RWPE2 (cell line): Measurements from ENCODE around the gene GPR17.
A peak's percentile ranks its signal among the peaks of the same experiment; 100 is the strongest.

Source experiments
- ATAC-seq: fragments of 200-7000 bp; cut with Tn5 transposase; 3 replicates; pipeline ENCODE4 v1.9.1; 2021; ENCODE audit warnings: low read depth
- DNase-seq: peaks from one replicate; pipeline ENCODE4 v3.0.0-alpha.2; 2020; ENCODE audit warnings: low spot score
- H3K27ac ChIP-seq: fragments of 450-650 bp; 2 replicates; pipeline ENCODE4 v1.5.1; 2017; ENCODE audit warnings: mild to moderate bottlenecking; ENCODE audit not compliant: poor library complexity, severe bottlenecking
- H3K27me3 ChIP-seq: fragments of 250-450 bp; sonication (Bioruptor Pico); 2 replicates; pipeline ENCODE4 v1.5.1; 2021; ENCODE audit warnings: mild to moderate bottlenecking, moderate library complexity; ENCODE audit not compliant: insufficient read depth, poor library complexity, severe bottlenecking
- H3K36me3 ChIP-seq: fragments of 250-450 bp; sonication (Bioruptor Pico); 2 replicates; pipeline ENCODE4 v1.5.1; 2020; ENCODE audit warnings: low read depth, mild to moderate bottlenecking, moderate library complexity
- H3K4me1 ChIP-seq: fragments of 250-450 bp; sonication (Bioruptor Pico); 2 replicates; pipeline ENCODE4 v1.5.1; 2021; ENCODE audit warnings: mild to moderate bottlenecking, moderate library complexity; ENCODE audit not compliant: insufficient read depth, poor library complexity, severe bottlenecking
- H3K4me3 ChIP-seq: fragments of 250-450 bp; sonication (Bioruptor Pico); 2 replicates; pipeline ENCODE4 v1.5.1; 2021; ENCODE audit warnings: mild to moderate bottlenecking, moderate library complexity; ENCODE audit not compliant: severe bottlenecking
- H3K9me3 ChIP-seq: fragments of 250-450 bp; sonication (Bioruptor Pico); 2 replicates; pipeline ENCODE4 v1.5.1; 2021; ENCODE audit warnings: mild to moderate bottlenecking, moderate library complexity; ENCODE audit not compliant: severe bottlenecking
- TF ChIP-seq, protein P1 (sequence below): fragments of 450-650 bp; IDR thresholded peaks from one replicate; pipeline ENCODE4 v1.5.1; 2017; ENCODE audit warnings: mild to moderate bottlenecking, moderate library complexity; ENCODE audit not compliant: poor library complexity, severe bottlenecking

Gene GPR17

DNA sequence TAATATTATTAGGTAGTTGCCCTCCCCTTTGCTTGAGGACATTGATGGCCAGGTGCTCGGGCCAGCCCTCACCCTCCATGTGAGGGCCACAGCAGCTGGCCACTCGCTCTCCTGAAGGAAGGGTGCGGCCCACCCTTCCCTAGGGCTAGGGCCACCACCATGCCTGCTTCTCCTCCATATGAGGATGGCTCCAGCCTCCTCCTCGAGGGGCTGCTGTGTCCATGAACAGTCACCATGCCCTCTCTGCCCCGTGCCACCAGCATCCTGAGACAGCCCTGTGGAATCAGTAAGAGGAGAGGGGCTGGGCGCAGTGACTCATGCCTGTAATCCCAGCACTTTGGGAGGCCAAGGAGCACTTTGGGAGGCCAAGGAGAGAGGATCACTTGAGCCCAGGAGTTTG, 2.4 kb downstream of the GPR17 start:
- Histone ChIP-seq H3K9me3 (no peaks in the 10 kb centered on the region), H3K4me1 (peaks cover 11% of the 10 kb centered on the region), H3K36me3 (no peaks in the 10 kb centered on the region), H3K27me3 (no peaks in the 10 kb centered on the region), H3K27ac (no peak overlapping the region), H3K4me3 (no peak overlapping the region)
- TF ChIP-seq, protein P1, sequence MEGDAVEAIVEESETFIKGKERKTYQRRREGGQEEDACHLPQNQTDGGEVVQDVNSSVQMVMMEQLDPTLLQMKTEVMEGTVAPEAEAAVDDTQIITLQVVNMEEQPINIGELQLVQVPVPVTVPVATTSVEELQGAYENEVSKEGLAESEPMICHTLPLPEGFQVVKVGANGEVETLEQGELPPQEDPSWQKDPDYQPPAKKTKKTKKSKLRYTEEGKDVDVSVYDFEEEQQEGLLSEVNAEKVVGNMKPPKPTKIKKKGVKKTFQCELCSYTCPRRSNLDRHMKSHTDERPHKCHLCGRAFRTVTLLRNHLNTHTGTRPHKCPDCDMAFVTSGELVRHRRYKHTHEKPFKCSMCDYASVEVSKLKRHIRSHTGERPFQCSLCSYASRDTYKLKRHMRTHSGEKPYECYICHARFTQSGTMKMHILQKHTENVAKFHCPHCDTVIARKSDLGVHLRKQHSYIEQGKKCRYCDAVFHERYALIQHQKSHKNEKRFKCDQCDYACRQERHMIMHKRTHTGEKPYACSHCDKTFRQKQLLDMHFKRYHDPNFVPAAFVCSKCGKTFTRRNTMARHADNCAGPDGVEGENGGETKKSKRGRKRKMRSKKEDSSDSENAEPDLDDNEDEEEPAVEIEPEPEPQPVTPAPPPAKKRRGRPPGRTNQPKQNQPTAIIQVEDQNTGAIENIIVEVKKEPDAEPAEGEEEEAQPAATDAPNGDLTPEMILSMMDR = no peak
- no peak for DNase-seq
- no peak for ATAC-seq

DNA sequence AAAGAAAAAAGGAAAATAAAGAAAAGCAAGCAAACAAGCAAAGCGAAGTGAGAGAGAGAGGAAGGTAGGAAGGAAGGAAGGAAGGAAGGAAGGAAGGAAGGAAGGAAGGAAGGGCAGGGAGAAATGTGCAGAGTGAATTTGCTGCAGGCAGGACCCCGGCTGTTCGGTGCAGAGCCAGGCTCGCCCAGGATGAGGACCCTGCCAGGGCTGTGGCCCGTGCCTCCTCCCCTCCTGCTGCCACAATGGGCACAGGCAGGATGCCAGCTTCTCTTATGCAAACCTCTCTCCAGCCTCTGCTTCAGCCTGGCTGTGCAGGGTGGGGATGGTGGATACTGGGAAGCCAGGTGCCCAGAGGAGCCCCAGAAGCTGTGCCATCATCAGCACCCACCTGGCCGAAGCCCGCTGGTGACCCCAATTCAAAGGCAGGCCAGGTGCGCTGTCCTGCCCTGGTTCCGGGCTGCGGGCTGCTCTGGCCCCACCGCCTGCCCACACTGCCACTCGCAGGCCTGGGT, 3.2 kb downstream of the GPR17 start:
- peak; percentile 9; the same call in 2 of the 3 replicates for ATAC-seq
- no peaks in the 10 kb centered on the region for H3K36me3 ChIP-seq
- DNase-seq = no peak
- H3K9me3 ChIP-seq = no peaks in the 10 kb centered on the region
- H3K4me1 ChIP-seq = peaks cover 11% of the 10 kb centered on the region
- TF ChIP-seq, protein P1 = no peak
- H3K4me3 ChIP-seq = no peak overlapping the region
- no peaks in the 10 kb centered on the region for H3K27me3 ChIP-seq
- no peak overlapping the region for H3K27ac ChIP-seq

DNA sequence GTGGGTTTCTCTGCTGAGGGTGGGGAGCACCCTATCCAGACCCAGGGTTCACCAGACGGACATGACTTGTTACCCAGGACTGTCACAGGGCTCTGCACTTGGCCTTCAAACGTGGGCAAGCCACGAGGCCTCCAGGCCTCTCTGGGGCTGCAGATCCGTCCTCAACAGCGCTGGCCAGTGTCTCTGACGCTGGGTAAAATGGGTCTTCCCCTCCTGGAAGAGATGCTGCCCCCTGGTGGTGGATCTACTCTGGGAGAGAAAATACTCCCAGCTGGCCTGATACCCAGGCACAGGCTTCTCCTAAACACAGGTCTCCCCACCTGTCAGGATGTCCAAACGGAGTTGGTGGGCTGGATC, 3.7 kb downstream of the GPR17 start:
- no peaks in the 10 kb centered on the region for H3K27me3 ChIP-seq
- TF ChIP-seq, protein P1 = peak; percentile 83
- DNase-seq (no peak), ATAC-seq (peak; percentile 72)
- H3K4me3 ChIP-seq = no peak overlapping the region
- H3K27ac ChIP-seq = no peak overlapping the region
- peaks cover 11% of the 10 kb centered on the region for H3K4me1 ChIP-seq
- H3K9me3 ChIP-seq = no peaks in the 10 kb centered on the region
- no peaks in the 10 kb centered on the region for H3K36me3 ChIP-seq

DNA sequence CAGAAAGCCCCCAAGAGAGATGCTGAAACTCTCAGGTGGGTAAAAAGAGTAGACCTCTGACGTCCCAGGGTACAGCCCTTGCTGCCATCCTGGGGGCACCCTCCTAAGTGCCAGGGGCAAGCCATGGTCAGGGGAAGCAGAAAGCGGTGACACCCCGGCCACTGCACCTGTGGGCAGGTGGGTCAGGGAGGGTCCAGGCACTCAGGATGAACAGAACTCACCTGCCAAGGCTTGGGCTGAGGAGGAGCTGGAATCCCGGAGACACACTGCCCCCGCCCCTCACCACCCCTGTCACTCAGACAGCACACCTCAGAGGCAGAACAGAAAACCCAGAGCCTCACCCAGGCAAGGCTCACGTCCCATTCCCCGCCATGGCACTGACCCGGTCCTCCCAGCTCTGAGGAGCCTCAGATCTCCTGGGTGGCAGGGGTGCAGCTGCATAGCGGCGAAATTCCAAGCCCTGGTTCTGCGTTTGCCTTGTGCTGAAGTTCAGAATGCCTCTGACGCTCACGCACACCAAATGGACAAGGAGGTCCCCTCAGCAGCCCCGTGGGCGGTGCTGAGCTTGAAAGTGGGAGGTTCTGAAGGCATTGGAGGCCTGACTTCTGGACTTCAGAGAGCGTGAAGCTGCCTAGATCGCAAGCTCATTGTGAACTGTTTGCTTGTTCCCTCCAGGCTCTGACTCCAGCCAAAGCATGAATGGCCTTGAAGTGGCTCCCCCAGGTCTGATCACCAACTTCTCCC, 4.3 kb downstream of the GPR17 start:
- ATAC-seq = no peak
- no peak overlapping the region for H3K27ac ChIP-seq

More for the DNA sequence above, 4.3 kb downstream of the GPR17 start:
- no peaks in the 10 kb centered on the region for H3K9me3 ChIP-seq
- H3K4me1 ChIP-seq = peaks cover 11% of the 10 kb centered on the region
- TF ChIP-seq, protein P1 = peak; percentile 56
- no peak for DNase-seq
- no peaks in the 10 kb centered on the region for H3K36me3 ChIP-seq
- H3K27me3 ChIP-seq = no peaks in the 10 kb centered on the region
- no peak overlapping the region for H3K4me3 ChIP-seq
